ENCODE data around the gene EPHA8. TPM values are rescaled to one million over a fixed set of nuclear protein-coding genes. Genes with fewer than 3 reads are reported as not detected.

EPHA8 gene
- total and polyA plus RNA-seq, 4 donors: not detected

GRCh38 chr1:22527122-22527521, 36.2 kb upstream of the EPHA8 start:
- no peak overlapping the region for H3K9ac ChIP-seq (ENCODE audit: low read depth in 1 of 2, low read length in 2 of 2)
- TF ChIP-seq JUND (IDR thresholded peaks at IDR 0.05) (no peak), HNF4G (IDR thresholded peaks at IDR 0.05) (no peak), FOXA2 (IDR thresholded peaks at IDR 0.05) (no peak), RXRA (IDR thresholded peaks at IDR 0.05) (no peak), YY1 (IDR thresholded peaks at IDR 0.05) (no peak), CTCF (IDR thresholded peaks at IDR 0.05; ENCODE audit: low read depth, low read length, missing input control) (no peak), RAD21 (IDR thresholded peaks at IDR 0.05) (no peak), EGR1 (IDR thresholded peaks at IDR 0.05; ENCODE audit: low read depth in 2 of 2) (no peak), MAX (IDR thresholded peaks at IDR 0.05) (no peak), GABPA (IDR thresholded peaks at IDR 0.05 in 1 of 2, conservative IDR thresholded peaks at IDR 0.05 in 1 of 2) (no peak), SP1 (IDR thresholded peaks at IDR 0.05) (no peak), REST (IDR thresholded peaks at IDR 0.05) (no peak), HNF4A (conservative IDR thresholded peaks at IDR 0.05) (no peak), FOXA1 (IDR thresholded peaks at IDR 0.05) (no peak), ATF3 (IDR thresholded peaks at IDR 0.05) (no peak), TAF1 (conservative IDR thresholded peaks at IDR 0.05) (no peak), NR2F2 (IDR thresholded peaks at IDR 0.05) (no peak), ZBTB33 (IDR thresholded peaks at IDR 0.05) (no peak)
- H3K27ac ChIP-seq (ENCODE audit: low read depth in 1 of 2, low read length in 2 of 2): no peak overlapping the region
- H3K4me1 ChIP-seq (ENCODE audit: control insufficient read depth in 4 of 4, insufficient read depth in 4 of 4, low read length in 3 of 4): no peaks in the 10 kb centered on the region
- H3K27me3 ChIP-seq (ENCODE audit: control insufficient read depth in 4 of 4, insufficient read depth in 4 of 4, low read length in 3 of 4): no peaks in the 10 kb centered on the region
- 95% methylated on average over 7 of the region's 7 CpGs for WGBS
- H3K36me3 ChIP-seq (ENCODE audit: control insufficient read depth in 4 of 4, insufficient read depth in 3 of 4, low read depth in 1 of 4, low read length in 3 of 4): peaks cover 3 to 57% (median 33%) of the 10 kb centered on the region in 4 donors
- no peaks in the 10 kb centered on the region for H3K9me3 ChIP-seq (ENCODE audit: control insufficient read depth in 4 of 4, low read length in 3 of 4)
- DNase-seq (ENCODE audit: low spot score): no peak
- H3K4me3 ChIP-seq (ENCODE audit: low read depth in 1 of 3, low read length in 3 of 3): no peak overlapping the region

All from liver (tissue), 9 donors.